H1 (cell line): ENCODE measurements around the gene KCNH8. TPM values are rescaled to one million over a fixed set of nuclear protein-coding genes. Genes with fewer than 3 reads are reported as not detected.
A peak's percentile ranks its signal among the peaks of the same experiment; 100 is the strongest.

ENCODE experiments used
- BCL11A ChIP-seq, 2 experiments: IDR thresholded peaks; one replicate each; pipeline ENCODE4 v1.6.1; 2011; ENCODE audit warnings: low read depth in 2 of 2, low read length in 2 of 2, mild to moderate bottlenecking in 2 of 2
- BRCA1 ChIP-seq: IDR thresholded peaks from 2 replicates; pipeline ENCODE4 v1.6.1; 2012; ENCODE audit warnings: low read depth, low read length, improper control_type of control experiment
- CBX8 ChIP-seq: fragments of 300-800, 300-1000 bp; sonication (generic); IDR thresholded peaks from 2 replicates; pipeline ENCODE4 v1.7.1; 2016; ENCODE audit warnings: low read depth, low read length, borderline replicate concordance
- EGR1 ChIP-seq: IDR thresholded peaks from 2 replicates; pipeline ENCODE4 v1.6.1; 2011; ENCODE audit warnings: low read depth, low read length, borderline replicate concordance
- JUND ChIP-seq: IDR thresholded peaks from 2 replicates; pipeline ENCODE4 v1.6.1; 2011; ENCODE audit warnings: mild to moderate bottlenecking, improper control_type of control experiment, low read length
- ZNF274 ChIP-seq: IDR thresholded peaks from 2 replicates; pipeline ENCODE4 v1.7.0; 2012; ENCODE audit warnings: low read length, borderline replicate concordance; ENCODE audit errors: extremely low read depth
- polyA plus RNA-seq, 7 experiments: library from polyadenylated mRNA; depleted of rRNA in 3 of 7; stranded (reverse) in 5 of 7; unstranded in 2 of 7; fragments of >200 nt in 5 of 7; fragments of 200-250 nt in 2 of 7; gene quantifications; 1 replicate in 5 of 7; 2 replicates in 1 of 7; 4 replicates in 1 of 7; pipeline versions ENCODE4 v1.2.1 to v1.2.3, GENCODE V29; 2011 to 2013; ENCODE audit warnings: missing spikeins in 2 of 7, mixed read lengths in 2 of 7
- total RNA-seq: library from RNA; stranded (reverse); fragmentation: NEBNext Ultra II Directional; extraction: Animal tissue kit (Norgen Biotek cat#: 25700); gene quantifications from 2 replicates; pipeline ENCODE4 v1.2.1, GENCODE V29; 2021
- TF ChIP-seq, protein P1 (sequence below): fragments of 300-600 bp; sonication (generic); IDR thresholded peaks from 2 replicates; pipeline ENCODE4 v1.7.1; 2012; ENCODE audit warnings: low read length, moderate library complexity, mild to moderate bottlenecking, inconsistent platforms; ENCODE audit not compliant: insufficient replicate concordance
- TF ChIP-seq, protein P2 (sequence below), 3 experiments: IDR thresholded peaks; 1 replicate in 2 of 3; 2 replicates in 1 of 3; pipeline versions ENCODE4 v1.5.1 to v1.6.1; 2011; ENCODE audit warnings: low read length in 3 of 3, mild to moderate bottlenecking in 3 of 3, inconsistent platforms in 2 of 3, low read depth in 1 of 3, moderate library complexity in 1 of 3; ENCODE audit not compliant: insufficient read depth in 1 of 3; ENCODE audit errors: control extremely low read depth in 1 of 3

The KCNH8 gene
- total and polyA plus RNA-seq, 2 of the 8 experiments (the other 6 are each of a cell fraction or from before 2014, with no cell fraction given), result 2.2 to 2.4 TPM

- TF ChIP-seq, protein P1, sequence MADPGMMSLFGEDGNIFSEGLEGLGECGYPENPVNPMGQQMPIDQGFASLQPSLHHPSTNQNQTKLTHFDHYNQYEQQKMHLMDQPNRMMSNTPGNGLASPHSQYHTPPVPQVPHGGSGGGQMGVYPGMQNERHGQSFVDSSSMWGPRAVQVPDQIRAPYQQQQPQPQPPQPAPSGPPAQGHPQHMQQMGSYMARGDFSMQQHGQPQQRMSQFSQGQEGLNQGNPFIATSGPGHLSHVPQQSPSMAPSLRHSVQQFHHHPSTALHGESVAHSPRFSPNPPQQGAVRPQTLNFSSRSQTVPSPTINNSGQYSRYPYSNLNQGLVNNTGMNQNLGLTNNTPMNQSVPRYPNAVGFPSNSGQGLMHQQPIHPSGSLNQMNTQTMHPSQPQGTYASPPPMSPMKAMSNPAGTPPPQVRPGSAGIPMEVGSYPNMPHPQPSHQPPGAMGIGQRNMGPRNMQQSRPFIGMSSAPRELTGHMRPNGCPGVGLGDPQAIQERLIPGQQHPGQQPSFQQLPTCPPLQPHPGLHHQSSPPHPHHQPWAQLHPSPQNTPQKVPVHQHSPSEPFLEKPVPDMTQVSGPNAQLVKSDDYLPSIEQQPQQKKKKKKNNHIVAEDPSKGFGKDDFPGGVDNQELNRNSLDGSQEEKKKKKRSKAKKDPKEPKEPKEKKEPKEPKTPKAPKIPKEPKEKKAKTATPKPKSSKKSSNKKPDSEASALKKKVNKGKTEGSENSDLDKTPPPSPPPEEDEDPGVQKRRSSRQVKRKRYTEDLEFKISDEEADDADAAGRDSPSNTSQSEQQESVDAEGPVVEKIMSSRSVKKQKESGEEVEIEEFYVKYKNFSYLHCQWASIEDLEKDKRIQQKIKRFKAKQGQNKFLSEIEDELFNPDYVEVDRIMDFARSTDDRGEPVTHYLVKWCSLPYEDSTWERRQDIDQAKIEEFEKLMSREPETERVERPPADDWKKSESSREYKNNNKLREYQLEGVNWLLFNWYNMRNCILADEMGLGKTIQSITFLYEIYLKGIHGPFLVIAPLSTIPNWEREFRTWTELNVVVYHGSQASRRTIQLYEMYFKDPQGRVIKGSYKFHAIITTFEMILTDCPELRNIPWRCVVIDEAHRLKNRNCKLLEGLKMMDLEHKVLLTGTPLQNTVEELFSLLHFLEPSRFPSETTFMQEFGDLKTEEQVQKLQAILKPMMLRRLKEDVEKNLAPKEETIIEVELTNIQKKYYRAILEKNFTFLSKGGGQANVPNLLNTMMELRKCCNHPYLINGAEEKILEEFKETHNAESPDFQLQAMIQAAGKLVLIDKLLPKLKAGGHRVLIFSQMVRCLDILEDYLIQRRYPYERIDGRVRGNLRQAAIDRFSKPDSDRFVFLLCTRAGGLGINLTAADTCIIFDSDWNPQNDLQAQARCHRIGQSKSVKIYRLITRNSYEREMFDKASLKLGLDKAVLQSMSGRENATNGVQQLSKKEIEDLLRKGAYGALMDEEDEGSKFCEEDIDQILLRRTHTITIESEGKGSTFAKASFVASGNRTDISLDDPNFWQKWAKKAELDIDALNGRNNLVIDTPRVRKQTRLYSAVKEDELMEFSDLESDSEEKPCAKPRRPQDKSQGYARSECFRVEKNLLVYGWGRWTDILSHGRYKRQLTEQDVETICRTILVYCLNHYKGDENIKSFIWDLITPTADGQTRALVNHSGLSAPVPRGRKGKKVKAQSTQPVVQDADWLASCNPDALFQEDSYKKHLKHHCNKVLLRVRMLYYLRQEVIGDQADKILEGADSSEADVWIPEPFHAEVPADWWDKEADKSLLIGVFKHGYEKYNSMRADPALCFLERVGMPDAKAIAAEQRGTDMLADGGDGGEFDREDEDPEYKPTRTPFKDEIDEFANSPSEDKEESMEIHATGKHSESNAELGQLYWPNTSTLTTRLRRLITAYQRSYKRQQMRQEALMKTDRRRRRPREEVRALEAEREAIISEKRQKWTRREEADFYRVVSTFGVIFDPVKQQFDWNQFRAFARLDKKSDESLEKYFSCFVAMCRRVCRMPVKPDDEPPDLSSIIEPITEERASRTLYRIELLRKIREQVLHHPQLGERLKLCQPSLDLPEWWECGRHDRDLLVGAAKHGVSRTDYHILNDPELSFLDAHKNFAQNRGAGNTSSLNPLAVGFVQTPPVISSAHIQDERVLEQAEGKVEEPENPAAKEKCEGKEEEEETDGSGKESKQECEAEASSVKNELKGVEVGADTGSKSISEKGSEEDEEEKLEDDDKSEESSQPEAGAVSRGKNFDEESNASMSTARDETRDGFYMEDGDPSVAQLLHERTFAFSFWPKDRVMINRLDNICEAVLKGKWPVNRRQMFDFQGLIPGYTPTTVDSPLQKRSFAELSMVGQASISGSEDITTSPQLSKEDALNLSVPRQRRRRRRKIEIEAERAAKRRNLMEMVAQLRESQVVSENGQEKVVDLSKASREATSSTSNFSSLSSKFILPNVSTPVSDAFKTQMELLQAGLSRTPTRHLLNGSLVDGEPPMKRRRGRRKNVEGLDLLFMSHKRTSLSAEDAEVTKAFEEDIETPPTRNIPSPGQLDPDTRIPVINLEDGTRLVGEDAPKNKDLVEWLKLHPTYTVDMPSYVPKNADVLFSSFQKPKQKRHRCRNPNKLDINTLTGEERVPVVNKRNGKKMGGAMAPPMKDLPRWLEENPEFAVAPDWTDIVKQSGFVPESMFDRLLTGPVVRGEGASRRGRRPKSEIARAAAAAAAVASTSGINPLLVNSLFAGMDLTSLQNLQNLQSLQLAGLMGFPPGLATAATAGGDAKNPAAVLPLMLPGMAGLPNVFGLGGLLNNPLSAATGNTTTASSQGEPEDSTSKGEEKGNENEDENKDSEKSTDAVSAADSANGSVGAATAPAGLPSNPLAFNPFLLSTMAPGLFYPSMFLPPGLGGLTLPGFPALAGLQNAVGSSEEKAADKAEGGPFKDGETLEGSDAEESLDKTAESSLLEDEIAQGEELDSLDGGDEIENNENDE, result no peak
- no peak for TF ChIP-seq EGR1
- TF ChIP-seq CBX8, result no peak
- TF ChIP-seq, protein P2, sequence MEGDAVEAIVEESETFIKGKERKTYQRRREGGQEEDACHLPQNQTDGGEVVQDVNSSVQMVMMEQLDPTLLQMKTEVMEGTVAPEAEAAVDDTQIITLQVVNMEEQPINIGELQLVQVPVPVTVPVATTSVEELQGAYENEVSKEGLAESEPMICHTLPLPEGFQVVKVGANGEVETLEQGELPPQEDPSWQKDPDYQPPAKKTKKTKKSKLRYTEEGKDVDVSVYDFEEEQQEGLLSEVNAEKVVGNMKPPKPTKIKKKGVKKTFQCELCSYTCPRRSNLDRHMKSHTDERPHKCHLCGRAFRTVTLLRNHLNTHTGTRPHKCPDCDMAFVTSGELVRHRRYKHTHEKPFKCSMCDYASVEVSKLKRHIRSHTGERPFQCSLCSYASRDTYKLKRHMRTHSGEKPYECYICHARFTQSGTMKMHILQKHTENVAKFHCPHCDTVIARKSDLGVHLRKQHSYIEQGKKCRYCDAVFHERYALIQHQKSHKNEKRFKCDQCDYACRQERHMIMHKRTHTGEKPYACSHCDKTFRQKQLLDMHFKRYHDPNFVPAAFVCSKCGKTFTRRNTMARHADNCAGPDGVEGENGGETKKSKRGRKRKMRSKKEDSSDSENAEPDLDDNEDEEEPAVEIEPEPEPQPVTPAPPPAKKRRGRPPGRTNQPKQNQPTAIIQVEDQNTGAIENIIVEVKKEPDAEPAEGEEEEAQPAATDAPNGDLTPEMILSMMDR (IDR thresholded peaks at IDR 0.05; ENCODE audit: control extremely low read depth in 1 of 3, insufficient read depth in 1 of 3, low read depth in 1 of 3, low read length in 3 of 3), result peak in 2 of 3 experiments; percentile 64 to 80; a peak in 3 of 4 replicates
- no peak for TF ChIP-seq ZNF274
- TF ChIP-seq BRCA1, result no peak
- no peak for TF ChIP-seq JUND
- no peak for TF ChIP-seq BCL11A (IDR thresholded peaks at IDR 0.05; ENCODE audit: low read depth in 2 of 2, low read length in 2 of 2)
Observed at GRCh38 chr3:19543212-19543841, 395.0 kb downstream of the KCNH8 start (continued).
